ENCODE results near the gene ARHGEF25. TPM values are rescaled to one million over a fixed set of nuclear protein-coding genes. Genes with fewer than 3 reads are reported as not detected.
"Not testable (repeated sequence)": the region's sequence is repeated elsewhere in the genome, so short reads cannot be mapped to it uniquely, and the experiment has no call there.

Gene ARHGEF25
- total RNA-seq, 1 donor, result 23.9 TPM

DNA sequence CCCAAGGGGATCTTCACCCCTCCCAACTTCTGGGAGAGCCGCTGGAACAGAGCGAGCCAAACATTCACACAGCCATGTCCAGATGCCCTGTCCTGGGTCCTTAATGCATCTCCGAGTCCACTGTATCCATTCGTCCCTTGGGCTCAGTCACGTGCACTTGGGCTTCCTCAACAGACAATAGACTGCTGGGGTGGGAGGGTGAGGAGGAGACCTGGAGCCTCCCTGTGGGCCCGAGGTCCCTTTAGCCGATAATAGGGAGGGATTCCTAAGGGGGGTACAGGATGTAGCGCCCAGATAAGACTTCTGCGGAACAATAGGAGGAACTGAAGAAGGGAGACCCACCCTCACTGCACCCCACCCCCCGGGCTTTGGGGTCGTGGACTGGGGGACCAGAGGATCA is 6.7 kb downstream of the ARHGEF25 start:
- Histone ChIP-seq H3K79me2 (ENCODE audit: insufficient read depth, low read length) (no peaks in the 10 kb centered on the region), H3K4me3 (ENCODE audit: insufficient read depth, low read length) (no peak overlapping the region), H3K27ac (ENCODE audit: low read depth, low read length) (no peak overlapping the region), H3K9me3 (ENCODE audit: low read depth, low read length) (no peaks in the 10 kb centered on the region), H3K4me2 (ENCODE audit: insufficient read depth, low read length) (no peak overlapping the region), H3K36me3 (ENCODE audit: insufficient read depth, low read length) (peaks cover 7% of the 10 kb centered on the region), H3K27me3 (ENCODE audit: insufficient read depth, low read length) (peaks cover 33% of the 10 kb centered on the region), H3K4me1 (ENCODE audit: insufficient read depth, low read length) (peaks cover 15% of the 10 kb centered on the region), H4K20me1 (ENCODE audit: insufficient read depth, low read length) (no peaks in the 10 kb centered on the region), H2AFZ (ENCODE audit: low read length) (no peak overlapping the region)
- peak; percentile 57 for DNase-seq (ENCODE audit: insufficient read length, low spot score, missing footprints)
- TF ChIP-seq, protein P1, sequence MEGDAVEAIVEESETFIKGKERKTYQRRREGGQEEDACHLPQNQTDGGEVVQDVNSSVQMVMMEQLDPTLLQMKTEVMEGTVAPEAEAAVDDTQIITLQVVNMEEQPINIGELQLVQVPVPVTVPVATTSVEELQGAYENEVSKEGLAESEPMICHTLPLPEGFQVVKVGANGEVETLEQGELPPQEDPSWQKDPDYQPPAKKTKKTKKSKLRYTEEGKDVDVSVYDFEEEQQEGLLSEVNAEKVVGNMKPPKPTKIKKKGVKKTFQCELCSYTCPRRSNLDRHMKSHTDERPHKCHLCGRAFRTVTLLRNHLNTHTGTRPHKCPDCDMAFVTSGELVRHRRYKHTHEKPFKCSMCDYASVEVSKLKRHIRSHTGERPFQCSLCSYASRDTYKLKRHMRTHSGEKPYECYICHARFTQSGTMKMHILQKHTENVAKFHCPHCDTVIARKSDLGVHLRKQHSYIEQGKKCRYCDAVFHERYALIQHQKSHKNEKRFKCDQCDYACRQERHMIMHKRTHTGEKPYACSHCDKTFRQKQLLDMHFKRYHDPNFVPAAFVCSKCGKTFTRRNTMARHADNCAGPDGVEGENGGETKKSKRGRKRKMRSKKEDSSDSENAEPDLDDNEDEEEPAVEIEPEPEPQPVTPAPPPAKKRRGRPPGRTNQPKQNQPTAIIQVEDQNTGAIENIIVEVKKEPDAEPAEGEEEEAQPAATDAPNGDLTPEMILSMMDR (IDR thresholded peaks at IDR 0.05; ENCODE audit: extremely low read depth, low read depth, low read length), result no peak

DNA sequence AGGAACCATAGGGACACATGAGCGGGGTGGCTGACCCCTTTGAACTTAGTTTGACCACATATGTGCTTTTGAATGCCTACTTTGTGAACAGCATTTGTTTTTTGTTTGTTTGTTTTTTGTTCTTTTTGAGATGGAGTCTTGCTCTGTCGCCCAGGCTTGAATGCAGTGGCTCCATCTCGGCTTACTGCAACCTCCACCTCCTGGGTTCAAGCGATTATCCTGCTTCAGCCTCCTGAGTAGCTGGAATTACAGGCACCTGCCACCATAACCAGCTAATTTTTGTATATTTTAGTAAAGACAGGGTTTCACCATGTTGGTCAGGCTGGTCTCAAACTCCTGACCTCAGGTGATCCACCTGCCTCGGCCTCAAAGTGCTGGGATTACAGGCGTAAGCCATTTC is 7.2 kb downstream of the ARHGEF25 start:
- not testable (repeated sequence) for H4K20me1 ChIP-seq (ENCODE audit: insufficient read depth, low read length); H3K9me3 ChIP-seq (ENCODE audit: low read depth, low read length); H2AFZ ChIP-seq (ENCODE audit: low read length); DNase-seq (ENCODE audit: insufficient read length, low spot score, missing footprints); H3K79me2 ChIP-seq (ENCODE audit: insufficient read depth, low read length); H3K4me3 ChIP-seq (ENCODE audit: insufficient read depth, low read length); H3K27ac ChIP-seq (ENCODE audit: low read depth, low read length); H3K4me2 ChIP-seq (ENCODE audit: insufficient read depth, low read length); H3K36me3 ChIP-seq (ENCODE audit: insufficient read depth, low read length)
- Histone ChIP-seq H3K27me3 (ENCODE audit: insufficient read depth, low read length) (peaks cover 33% of the 10 kb centered on the region), H3K4me1 (ENCODE audit: insufficient read depth, low read length) (peaks cover 15% of the 10 kb centered on the region)

GRCh38 chr12:57618966-57619433 is 7.8 kb downstream of the ARHGEF25 start:
- H3K4me1 ChIP-seq (ENCODE audit: insufficient read depth, low read length), result peaks cover 15% of the 10 kb centered on the region
- H2AFZ ChIP-seq (ENCODE audit: low read length), result no peak overlapping the region
- TF ChIP-seq, protein P1 (IDR thresholded peaks at IDR 0.05; ENCODE audit: extremely low read depth, low read depth, low read length), result no peak
- peaks cover 7% of the 10 kb centered on the region for H3K36me3 ChIP-seq (ENCODE audit: insufficient read depth, low read length)
- DNase-seq (ENCODE audit: insufficient read length, low spot score, missing footprints), result peak; percentile 71
- no peaks in the 10 kb centered on the region for H3K79me2 ChIP-seq (ENCODE audit: insufficient read depth, low read length)
- peaks cover 37% of the 10 kb centered on the region for H3K27me3 ChIP-seq (ENCODE audit: insufficient read depth, low read length)
- no peak overlapping the region for H3K27ac ChIP-seq (ENCODE audit: low read depth, low read length)
- H3K9me3 ChIP-seq (ENCODE audit: low read depth, low read length), result no peaks in the 10 kb centered on the region
- H3K4me2 ChIP-seq (ENCODE audit: insufficient read depth, low read length), result no peak overlapping the region
- no peaks in the 10 kb centered on the region for H4K20me1 ChIP-seq (ENCODE audit: insufficient read depth, low read length)
- H3K4me3 ChIP-seq (ENCODE audit: insufficient read depth, low read length), result no peak overlapping the region

GRCh38 chr12:57619434-57620244 is 8.4 kb downstream of the ARHGEF25 start:
- Histone ChIP-seq H3K9me3 (ENCODE audit: low read depth, low read length) (no peaks in the 10 kb centered on the region), H4K20me1 (ENCODE audit: insufficient read depth, low read length) (no peaks in the 10 kb centered on the region), H3K79me2 (ENCODE audit: insufficient read depth, low read length) (no peaks in the 10 kb centered on the region), H3K27ac (ENCODE audit: low read depth, low read length) (no peak overlapping the region), H3K36me3 (ENCODE audit: insufficient read depth, low read length) (peaks cover 7% of the 10 kb centered on the region), H3K4me3 (ENCODE audit: insufficient read depth, low read length) (no peak overlapping the region), H3K4me1 (ENCODE audit: insufficient read depth, low read length) (peaks cover 15% of the 10 kb centered on the region), H3K27me3 (ENCODE audit: insufficient read depth, low read length) (peaks cover 42% of the 10 kb centered on the region), H3K4me2 (ENCODE audit: insufficient read depth, low read length) (no peak overlapping the region), H2AFZ (ENCODE audit: low read length) (no peak overlapping the region)
- TF ChIP-seq, protein P1 (IDR thresholded peaks at IDR 0.05; ENCODE audit: extremely low read depth, low read depth, low read length), result no peak
- peak; percentile 63 for DNase-seq (ENCODE audit: insufficient read length, low spot score, missing footprints)

All from osteoblast (primary cell).